Spinal cord (tissue), 10 donors: Measurements from ENCODE around the gene MVK. TPM values are rescaled to one million over a fixed set of nuclear protein-coding genes. Genes with fewer than 3 reads are reported as not detected.

ENCODE experiments used
- DNase-seq, 6 donors: peaks; one replicate each; pipeline versions ENCODE4 v3.0.0 to v3.0.0-alpha.2; 2013 to 2015; ENCODE audit warnings: low spot score in 6 of 6, low read depth in 4 of 6
- H3K27ac ChIP-seq: one replicate; pipeline ENCODE4 v1.5.1; 2013; ENCODE audit warnings: low read depth, low read length, control low read depth
- H3K27me3 ChIP-seq: one replicate; pipeline ENCODE4 v1.6.1; 2013; ENCODE audit warnings: low read length; ENCODE audit not compliant: control insufficient read depth, insufficient read depth
- H3K36me3 ChIP-seq: one replicate; pipeline ENCODE4 v1.6.1; 2013; ENCODE audit warnings: low read length; ENCODE audit not compliant: control insufficient read depth, insufficient read depth
- H3K4me1 ChIP-seq: one replicate; pipeline ENCODE4 v1.6.1; 2013; ENCODE audit warnings: low read length; ENCODE audit not compliant: control insufficient read depth, insufficient read depth
- H3K4me3 ChIP-seq: one replicate; pipeline ENCODE4 v1.5.1; 2013; ENCODE audit warnings: low read depth, low read length, control low read depth
- H3K9me3 ChIP-seq: one replicate; pipeline ENCODE4 v1.6.1; 2013; ENCODE audit warnings: low read length; ENCODE audit not compliant: control insufficient read depth, insufficient read depth
- WGBS: methylation state at CpG from one replicate; pipeline ENCODE4 v1.1.5; 2013; ENCODE audit warnings: missing lambda C conversion rate; ENCODE audit not compliant: insufficient coverage; 5-methylcytosine and 5-hydroxymethylcytosine counted together
- polyA plus RNA-seq, 2 donors: library from polyadenylated mRNA; unstranded; fragments of 120-200 nt; gene quantifications; one replicate each; pipeline ENCODE4 v1.2.1, GENCODE V29; 2013; ENCODE audit not compliant: insufficient read length in 2 of 2
- total RNA-seq, 2 donors: library from RNA; depleted of rRNA in 1 of 2; stranded (reverse); fragments of 120-200 nt in 1 of 2; fragments of >200 nt in 1 of 2; gene quantifications; one replicate each; pipeline versions ENCODE4 v1.2.3 to v1.2.4, GENCODE V29; 2013 to 2014
- donor health status: healthy.

Gene MVK
- total and polyA plus RNA-seq, 4 donors: 19.4 to 35.8 (median 25.6) TPM

GRCh38 chr12:109642506-109643132 lies 69.0 kb downstream of the MVK start:
- 87% methylated on average over 10 of the region's 10 CpGs for WGBS
- Histone ChIP-seq H3K27ac (no peak overlapping the region), H3K4me1 (no peaks in the 10 kb centered on the region), H3K9me3 (no peaks in the 10 kb centered on the region), H3K4me3 (no peak overlapping the region), H3K36me3 (no peaks in the 10 kb centered on the region), H3K27me3 (peaks cover 7% of the 10 kb centered on the region)
- no peak for DNase-seq

- Histone ChIP-seq H3K27ac (no peak overlapping the region), H3K4me1 (no peaks in the 10 kb centered on the region), H3K4me3 (no peak overlapping the region), H3K36me3 (no peaks in the 10 kb centered on the region), H3K9me3 (no peaks in the 10 kb centered on the region), H3K27me3 (peaks cover 9% of the 10 kb centered on the region)
- 57% methylated on average over 10 of the region's 11 CpGs for WGBS
- no peak for DNase-seq
Observed at GRCh38 chr12:109645194-109645593, 71.6 kb downstream of the MVK start.

GRCh38 chr12:109645708-109646107 lies 72.1 kb downstream of the MVK start:
- H3K4me3 ChIP-seq: no peak overlapping the region
- H3K9me3 ChIP-seq: no peaks in the 10 kb centered on the region
- no peaks in the 10 kb centered on the region for H3K36me3 ChIP-seq
- H3K27ac ChIP-seq: no peak overlapping the region
- H3K27me3 ChIP-seq: peaks cover 9% of the 10 kb centered on the region
- DNase-seq: no peak
- WGBS: 72% methylated on average over 9 of the region's 11 CpGs
- no peaks in the 10 kb centered on the region for H3K4me1 ChIP-seq

Other genes starting within 250 kb of the MVK start
- gene MYO1H, start 225.9 kb upstream of the MVK start, total RNA-seq: under 1 TPM in 1 of 2 donors, not detected in 1; 0.28 TPM
- under 1 TPM; 0.30 to 0.90 TPM for gene MYO1H, start 225.9 kb upstream of the MVK start, polyA plus RNA-seq
- 10 to 100 TPM; 32.1 to 41.7 TPM for gene KCTD10, start 96.5 kb upstream of the MVK start, total RNA-seq
- gene KCTD10, start 96.5 kb upstream of the MVK start, polyA plus RNA-seq: 10 to 100 TPM; 28.9 to 40.4 TPM
- gene UBE3B, start 96.2 kb upstream of the MVK start, total RNA-seq: 10 to 100 TPM; 25.7 to 26.7 TPM
- gene UBE3B, start 96.2 kb upstream of the MVK start, polyA plus RNA-seq: 10 to 100 TPM; 27.1 to 30.2 TPM
- gene MMAB, start 290 bp upstream of the MVK start, total RNA-seq: 10 to 100 TPM; 21.9 to 58.2 TPM
- gene MMAB, start 290 bp upstream of the MVK start, polyA plus RNA-seq: 10 to 100 TPM; 50.2 to 59.8 TPM
- gene FAM222A, start 140.0 kb downstream of the MVK start, total RNA-seq: 1 to 10 TPM; 5.2 to 7.3 TPM
- 10 to 100 TPM; 21.9 to 25.0 TPM for gene FAM222A, start 140.0 kb downstream of the MVK start, polyA plus RNA-seq